SK-N-SH (cell line): ENCODE results near the gene SH3PXD2A. TPM values are rescaled to one million over a fixed set of nuclear protein-coding genes. Genes with fewer than 3 reads are reported as not detected.

Experiments
- CTCF ChIA-PET: fragments of 300-600, 350-600 bp; formaldehyde crosslinking; extraction: SDS; loops from one replicate; lab custom pipeline; 2021; lab: Yijun Ruan, JAX
- POLR2A ChIA-PET: fragments of 350-600 bp; sonication (Branson Sonifier 250); formaldehyde crosslinking; extraction: SDS; loops from one replicate; lab custom pipeline; 2020; ENCODE audit warnings: antibody characterized with exemption, inconsistent platforms; lab: Yijun Ruan, JAX
- DNase-seq: peaks from one replicate; pipeline ENCODE4 v3.0.0; 2012
- H2AFZ ChIP-seq: fragments of 200-600 bp; sonication (generic); 2 replicates; pipeline ENCODE4 v1.8.1; 2016; ENCODE audit warnings: antibody characterized with exemption, mild to moderate bottlenecking, low read depth
- H3F3A ChIP-seq: fragments of 200-600 bp; sonication (generic); replicated peaks from 2 replicates; pipeline ENCODE3; 2016; ENCODE audit warnings: antibody characterized with exemption, mild to moderate bottlenecking; ENCODE audit not compliant: insufficient read depth
- H3K27ac ChIP-seq, 2 experiments: fragments of 200-500 bp in 1 of 2; fragments of 200-600 bp in 1 of 2; sonication (Bioruptor generic) in 1 of 2; sonication (generic), shearing (Covaris generic) in 1 of 2; 2 replicates each; pipeline versions ENCODE4 v1.5.1 to v1.6.1; 2014 to 2016; ENCODE audit warnings: low read depth in 2 of 2, inconsistent platforms in 1 of 2, low read length in 1 of 2, mild to moderate bottlenecking in 1 of 2, mixed read lengths in 1 of 2
- H3K27me3 ChIP-seq: fragments of 200-600 bp; sonication (generic), shearing (Covaris generic); 2 replicates; pipeline ENCODE4 v1.6.1; 2016; ENCODE audit warnings: mixed run types; ENCODE audit not compliant: insufficient read depth
- H3K36me3 ChIP-seq, 2 experiments: fragments of 200-500 bp in 1 of 2; fragments of 200-600 bp in 1 of 2; sonication (Bioruptor generic) in 1 of 2; sonication (generic) in 1 of 2; replicated peaks in 1 of 2; 2 replicates each; pipeline versions ENCODE3 to v1.5.1; 2014 to 2016; ENCODE audit warnings: low read length in 1 of 2, mild to moderate bottlenecking in 1 of 2; ENCODE audit not compliant: insufficient read depth in 2 of 2, control insufficient read depth in 1 of 2
- H3K4me1 ChIP-seq, 2 experiments: fragments of 200-500 bp in 1 of 2; fragments of 200-600 bp in 1 of 2; sonication (Bioruptor generic) in 1 of 2; sonication (generic), shearing (Covaris generic) in 1 of 2; 2 replicates each; pipeline versions ENCODE4 v1.5.1 to v1.6.1; 2014 to 2016; ENCODE audit warnings: low read depth in 1 of 2, low read length in 1 of 2, mixed run types in 1 of 2; ENCODE audit not compliant: insufficient read depth in 2 of 2, control insufficient read depth in 1 of 2
- H3K4me2 ChIP-seq: fragments of 200-600 bp; sonication (generic), shearing (Covaris generic); 2 replicates; pipeline ENCODE4 v1.6.1; 2017; ENCODE audit warnings: mixed run types
- H3K4me3 ChIP-seq, 2 experiments: fragments of 200-500 bp in 1 of 2; fragments of 200-600 bp in 1 of 2; sonication (Bioruptor generic) in 1 of 2; sonication (generic), shearing (Covaris generic) in 1 of 2; 2 replicates each; pipeline versions ENCODE4 v1.5.1 to v1.8.1; 2014 to 2016; ENCODE audit warnings: low read depth in 2 of 2, inconsistent platforms in 1 of 2, low read length in 1 of 2, mild to moderate bottlenecking in 1 of 2, mixed read lengths in 1 of 2, moderate library complexity in 1 of 2
- H3K79me2 ChIP-seq: fragments of 200-600 bp; sonication (generic); 2 replicates; pipeline ENCODE4 v1.8.1; 2017; ENCODE audit warnings: mild to moderate bottlenecking; ENCODE audit not compliant: insufficient read depth
- H3K9ac ChIP-seq: fragments of 200-600 bp; sonication (generic); 2 replicates; pipeline ENCODE4 v1.6.1; 2017; ENCODE audit warnings: mixed run types
- H3K9me2 ChIP-seq: fragments of 200-600 bp; sonication (generic); 2 replicates; pipeline ENCODE4 v1.6.1; 2017; ENCODE audit warnings: mixed run types
- H3K9me3 ChIP-seq: fragments of 200-600 bp; sonication (generic); 2 replicates; pipeline ENCODE4 v1.6.1; 2017; ENCODE audit warnings: mixed run types, mild to moderate bottlenecking, moderate library complexity
- H4K20me1 ChIP-seq: fragments of 200-600 bp; sonication (generic); 2 replicates; pipeline ENCODE4 v1.6.1; 2017; ENCODE audit warnings: mild to moderate bottlenecking, mixed run types; ENCODE audit not compliant: insufficient read depth
- ELF1 ChIP-seq: IDR thresholded peaks from 2 replicates; pipeline ENCODE4 v1.4.0; 2012
- FOXJ3 ChIP-seq: sonication (generic); formaldehyde crosslinking; IDR thresholded peaks from 2 replicates; pipeline ENCODE4 v1.5.1; 2020; ENCODE audit warnings: mild to moderate bottlenecking, missing genetic modification reagents
- FOXM1 ChIP-seq: IDR thresholded peaks from 2 replicates; pipeline ENCODE4 v1.4.0; 2012; ENCODE audit warnings: low read depth, mild to moderate bottlenecking
- JUND ChIP-seq: IDR thresholded peaks from 2 replicates; pipeline ENCODE4 v1.4.0; 2012
- NFIC ChIP-seq: IDR thresholded peaks from 2 replicates; pipeline ENCODE4 v1.4.0; 2012; ENCODE audit warnings: borderline replicate concordance
- NRF1 ChIP-seq: IDR thresholded peaks from 2 replicates; pipeline ENCODE4 v1.6.1; 2012; ENCODE audit warnings: low read depth, mild to moderate bottlenecking, low read length
- RFX5 ChIP-seq: IDR thresholded peaks from 2 replicates; pipeline ENCODE4 v1.6.1; 2012; ENCODE audit warnings: mild to moderate bottlenecking, improper control_type of control experiment, low read length
- WGBS: methylation state at CpG from one replicate; pipeline ENCODE4 v1.1.6; 2017; ENCODE audit warnings: low lambda C conversion rate; 5-methylcytosine and 5-hydroxymethylcytosine counted together
- polyA plus RNA-seq, 3 experiments: library from polyadenylated mRNA; depleted of rRNA; stranded (reverse); fragments of >200 nt; gene quantifications; 2 replicates each; pipeline ENCODE4 v1.2.3, GENCODE V29; 2012
- TF ChIP-seq, protein P1 (sequence below): fragments of 150-350 bp; IDR thresholded peaks from 2 replicates; pipeline ENCODE4 v1.6.1; 2016; ENCODE audit warnings: mild to moderate bottlenecking, low read depth, low read length
- TF ChIP-seq, protein P2 (sequence below): IDR thresholded peaks from 2 replicates; pipeline ENCODE4; 2012

SH3PXD2A gene
- polyA plus RNA-seq, 1 of the 3 experiments (the other 2 are of a cell fraction) = 2.5 TPM

DNA sequence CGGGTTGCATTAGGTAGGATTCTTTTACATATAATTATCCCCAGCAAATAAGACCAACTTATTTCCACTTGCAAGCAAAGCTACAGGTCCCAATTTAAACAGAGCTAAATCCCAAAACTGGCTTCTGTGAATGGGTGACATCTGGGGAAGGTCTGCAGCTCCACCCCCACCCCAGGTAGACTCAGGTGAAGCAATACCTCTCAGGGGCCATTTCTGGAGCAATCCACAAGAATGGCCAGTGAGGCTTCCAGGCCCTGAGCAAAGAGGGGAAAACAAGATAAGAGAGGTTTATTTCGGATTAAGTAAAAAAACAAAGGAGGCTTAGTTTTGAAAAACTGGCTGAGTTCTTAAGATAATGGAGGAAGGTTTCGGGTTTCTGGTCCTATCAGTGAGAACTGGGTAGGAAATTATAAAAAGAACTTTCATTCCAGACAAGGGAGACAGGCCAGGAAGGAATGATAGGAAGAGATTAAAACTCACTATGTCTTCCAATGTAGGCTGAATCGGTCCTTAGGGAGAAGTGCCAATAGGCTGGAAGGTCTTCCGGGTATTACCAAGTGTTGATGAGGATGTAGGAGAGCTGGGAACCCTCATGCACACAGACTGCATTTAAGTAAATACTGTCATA is 25.4 kb downstream of the SH3PXD2A start:
- peaks cover 7 to 10% of the 10 kb centered on the region in 2 experiments; a peak in 2 of 4 replicates for H3K4me1 ChIP-seq
- H3K9me3 ChIP-seq = no peaks in the 10 kb centered on the region
- H3K27me3 ChIP-seq = no peaks in the 10 kb centered on the region
- H3K4me3 ChIP-seq = no peak overlapping the region
- no peak for DNase-seq
- no peak overlapping the region for H3K4me2 ChIP-seq
- ChIA-PET CTCF (interaction anchor here (0.7 to 0.9 kb wide), 2 partner anchors 23 to 87 kb away, joined by 3 to 4 read pairs; no protein-coding TSS in a partner anchor), POLR2A (no interaction called here)
- H2AFZ ChIP-seq = no peak overlapping the region
- H3F3A ChIP-seq = no peaks in the 10 kb centered on the region
- H3K36me3 ChIP-seq = peaks cover 0 to 3% of the 10 kb centered on the region in 2 experiments
- no peak overlapping the region for H3K27ac ChIP-seq
- H3K9me2 ChIP-seq = no peaks in the 10 kb centered on the region
- no peaks in the 10 kb centered on the region for H4K20me1 ChIP-seq
- no peak for TF ChIP-seq RFX5
- peaks cover 10% of the 10 kb centered on the region for H3K79me2 ChIP-seq
- WGBS = 89% methylated on average over 5 of the region's 5 CpGs
- no peak overlapping the region for H3K9ac ChIP-seq

DNA sequence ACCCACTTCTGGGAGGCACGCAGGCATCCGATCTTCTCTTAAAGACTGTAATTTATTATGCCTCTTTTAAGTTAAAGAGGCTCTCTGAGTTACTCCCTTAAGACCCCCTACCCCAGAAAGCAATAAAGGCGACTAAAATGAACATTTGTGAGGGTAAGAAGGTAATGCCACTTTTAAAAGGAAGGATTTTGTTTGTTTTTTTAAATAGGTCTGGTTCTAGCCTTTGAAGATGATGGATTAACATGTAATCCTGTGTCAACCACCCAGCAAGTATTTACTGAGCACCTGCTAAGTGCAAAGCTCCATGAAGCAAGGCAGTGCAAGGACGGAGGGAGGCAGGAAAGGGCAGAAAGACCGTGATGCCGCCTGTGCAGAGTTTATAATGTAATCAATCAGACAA is 26.1 kb downstream of the SH3PXD2A start:
- no peaks in the 10 kb centered on the region for H3K9me3 ChIP-seq
- no peak overlapping the region for H3K9ac ChIP-seq
- no peak for TF ChIP-seq FOXJ3 (CRISPR knock-in tag)
- TF ChIP-seq ELF1 = no peak
- TF ChIP-seq, protein P1, sequence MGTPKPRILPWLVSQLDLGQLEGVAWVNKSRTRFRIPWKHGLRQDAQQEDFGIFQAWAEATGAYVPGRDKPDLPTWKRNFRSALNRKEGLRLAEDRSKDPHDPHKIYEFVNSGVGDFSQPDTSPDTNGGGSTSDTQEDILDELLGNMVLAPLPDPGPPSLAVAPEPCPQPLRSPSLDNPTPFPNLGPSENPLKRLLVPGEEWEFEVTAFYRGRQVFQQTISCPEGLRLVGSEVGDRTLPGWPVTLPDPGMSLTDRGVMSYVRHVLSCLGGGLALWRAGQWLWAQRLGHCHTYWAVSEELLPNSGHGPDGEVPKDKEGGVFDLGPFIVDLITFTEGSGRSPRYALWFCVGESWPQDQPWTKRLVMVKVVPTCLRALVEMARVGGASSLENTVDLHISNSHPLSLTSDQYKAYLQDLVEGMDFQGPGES = no peak
- TF ChIP-seq, protein P2, sequence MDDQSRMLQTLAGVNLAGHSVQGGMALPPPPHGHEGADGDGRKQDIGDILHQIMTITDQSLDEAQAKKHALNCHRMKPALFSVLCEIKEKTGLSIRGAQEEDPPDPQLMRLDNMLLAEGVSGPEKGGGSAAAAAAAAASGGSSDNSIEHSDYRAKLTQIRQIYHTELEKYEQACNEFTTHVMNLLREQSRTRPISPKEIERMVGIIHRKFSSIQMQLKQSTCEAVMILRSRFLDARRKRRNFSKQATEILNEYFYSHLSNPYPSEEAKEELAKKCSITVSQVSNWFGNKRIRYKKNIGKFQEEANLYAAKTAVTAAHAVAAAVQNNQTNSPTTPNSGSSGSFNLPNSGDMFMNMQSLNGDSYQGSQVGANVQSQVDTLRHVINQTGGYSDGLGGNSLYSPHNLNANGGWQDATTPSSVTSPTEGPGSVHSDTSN = no peak
- no peak for TF ChIP-seq JUND
- TF ChIP-seq NFIC = no peak
- TF ChIP-seq FOXM1 = no peak
- no peak for TF ChIP-seq NRF1
- CTCF ChIA-PET = interaction anchor here (0.9 kb wide), 1 partner anchor 87 kb away, joined by 3 read pairs; no protein-coding TSS in a partner anchor
- no peaks in the 10 kb centered on the region for H3K27me3 ChIP-seq
- no peak overlapping the region for H2AFZ ChIP-seq
- no peaks in the 10 kb centered on the region for H3K9me2 ChIP-seq
- POLR2A ChIA-PET = no interaction called here
- no peak overlapping the region for H3K4me2 ChIP-seq
- no peak overlapping the region for H3K27ac ChIP-seq
- H3K4me1 ChIP-seq = peaks cover 9 to 16% of the 10 kb centered on the region in 2 experiments; a peak in 2 of 4 replicates
- H3F3A ChIP-seq = no peaks in the 10 kb centered on the region
- H4K20me1 ChIP-seq = no peaks in the 10 kb centered on the region
- H3K36me3 ChIP-seq = peaks cover 0 to 3% of the 10 kb centered on the region in 2 experiments
- peaks cover 17% of the 10 kb centered on the region for H3K79me2 ChIP-seq
- WGBS = 97% methylated on average over 6 of the region's 6 CpGs
- DNase-seq = no peak
- H3K4me3 ChIP-seq = no peak overlapping the region
